K562 (cell line): Measurements from ENCODE around the gene TM9SF4. TPM values are rescaled to one million over a fixed set of nuclear protein-coding genes. Genes with fewer than 3 reads are reported as not detected.

Experiments
- CREB1 ChIP-seq, 2 experiments: sonication (generic) in 1 of 2; formaldehyde crosslinking in 1 of 2; IDR thresholded peaks; 2 replicates each; pipeline versions ENCODE4 v1.6.1 to v1.8.0; 2012 to 2022; ENCODE audit warnings: inconsistent platforms in 1 of 2, mild to moderate bottlenecking in 1 of 2, missing genetic modification reagents in 1 of 2, moderate library complexity in 1 of 2
- CREBBP ChIP-seq: IDR thresholded peaks from one replicate; pipeline ENCODE4 v1.6.1; 2012; ENCODE audit warnings: low read depth, mild to moderate bottlenecking, control low read depth, inconsistent platforms, low read length
- GTF2E2 ChIP-seq: fragments of 200-800 bp; sonication (Bioruptor generic); IDR thresholded peaks from 2 replicates; pipeline ENCODE4 v1.6.1; 2016; ENCODE audit warnings: missing genetic modification characterization, missing compliant biosample characterization
- MAFF ChIP-seq: IDR thresholded peaks from 2 replicates; pipeline ENCODE4 v1.6.1; 2012; ENCODE audit warnings: low read length, improper control_type of control experiment
- MIER1 ChIP-seq: fragments of 450-650 bp; IDR thresholded peaks from 2 replicates; pipeline ENCODE4 v1.6.1; 2016; ENCODE audit warnings: antibody characterized with exemption, mild to moderate bottlenecking, low read depth
- MTA1 ChIP-seq: fragments of 450-650 bp; IDR thresholded peaks from 2 replicates; pipeline ENCODE4 v1.6.1; 2017; ENCODE audit warnings: borderline replicate concordance
- PHF8 ChIP-seq: fragments of 200-600 bp; sonication (generic); IDR thresholded peaks from 2 replicates; pipeline ENCODE4 v1.6.1; 2012; ENCODE audit warnings: mixed run types, mild to moderate bottlenecking, inconsistent platforms, low read length, moderate library complexity, borderline replicate concordance
- RAD51 ChIP-seq: fragments of 450-650 bp; IDR thresholded peaks from 2 replicates; pipeline ENCODE4 v1.7.1; 2016; ENCODE audit warnings: low read depth, mild to moderate bottlenecking, borderline replicate concordance
- TEAD2 ChIP-seq: fragments of 450-650 bp; IDR thresholded peaks from 2 replicates; pipeline ENCODE4 v1.6.1; 2016; ENCODE audit warnings: missing genetic modification characterization, control low read depth, missing compliant biosample characterization
- XRCC5 ChIP-seq: fragments of 200-400 bp; formaldehyde crosslinking; IDR thresholded peaks from 2 replicates; pipeline ENCODE4 v1.6.1; 2017; ENCODE audit warnings: low read depth, mild to moderate bottlenecking, low read length
- ZFPM2 ChIP-seq: fragments of 250-450 bp; sonication (Bioruptor Pico); IDR thresholded peaks from 2 replicates; pipeline ENCODE4 v1.5.1; 2022; ENCODE audit warnings: mild to moderate bottlenecking
- ZFX ChIP-seq: sonication (generic); formaldehyde crosslinking; IDR thresholded peaks from 2 replicates; pipeline ENCODE4 v1.8.0; 2022; ENCODE audit warnings: mild to moderate bottlenecking, missing genetic modification reagents, moderate library complexity
- ZNF41 ChIP-seq: fragments of 250-450 bp; sonication (Bioruptor Pico); conservative IDR thresholded peaks from 2 replicates; pipeline ENCODE4 v1.4.0; 2020; ENCODE audit warnings: mild to moderate bottlenecking
- ZNF644 ChIP-seq: fragments of 200-800 bp; sonication (Bioruptor generic); IDR thresholded peaks from 2 replicates; pipeline ENCODE4 v1.6.1; 2016; ENCODE audit warnings: low read depth, missing genetic modification characterization, missing compliant biosample characterization
- polyA plus RNA-seq, 8 experiments: library from polyadenylated mRNA; depleted of rRNA in 4 of 8; stranded (reverse) in 5 of 8; unstranded in 3 of 8; fragments of >200 nt; fragmentation: Nextera tagmentation in 2 of 8; fragmentation: Illumina TruSeq in 1 of 8; extraction: Ambion mirVana in 2 of 8; extraction: Trizol in 1 of 8; gene quantifications; 2 replicates each; pipeline versions ENCODE4 v1.2.1 to v1.2.3, GENCODE V29; 2011 to 2014; ENCODE audit warnings: inconsistent platforms in 1 of 8, missing spikeins in 1 of 8
- total RNA-seq, 7 experiments: library from RNA; depleted of rRNA in 6 of 7; stranded (reverse); fragments of >200 nt in 6 of 7; fragmentation: Illumina TruSeq in 2 of 7; extraction: Trizol in 2 of 7; gene quantifications; 2 replicates each; pipeline versions ENCODE4 v1.2.1 to v1.2.3, GENCODE V29; 2011 to 2021; ENCODE audit warnings: low replicate concordance in 1 of 7
- TF ChIP-seq, protein P1 (sequence below): fragments of 200-800 bp; sonication (Bioruptor generic); IDR thresholded peaks from 2 replicates; pipeline ENCODE4 v1.6.1; 2016; ENCODE audit warnings: missing genetic modification characterization, missing compliant biosample characterization
- TF ChIP-seq, protein P2 (sequence below): IDR thresholded peaks from 2 replicates; pipeline ENCODE4 v1.6.1; 2014; ENCODE audit warnings: antibody characterized with exemption
- TF ChIP-seq, protein P3 (sequence below): fragments of 250-450 bp; sonication (Bioruptor Pico); IDR thresholded peaks from 2 replicates; pipeline ENCODE4 v1.4.0; 2020; ENCODE audit warnings: mild to moderate bottlenecking

Gene TM9SF4
- total and polyA plus RNA-seq, 9 of the 15 experiments (the other 6 are each of a cell fraction or from before 2014, with no cell fraction given): 14.5 to 46.3 (median 26.9) TPM

DNA sequence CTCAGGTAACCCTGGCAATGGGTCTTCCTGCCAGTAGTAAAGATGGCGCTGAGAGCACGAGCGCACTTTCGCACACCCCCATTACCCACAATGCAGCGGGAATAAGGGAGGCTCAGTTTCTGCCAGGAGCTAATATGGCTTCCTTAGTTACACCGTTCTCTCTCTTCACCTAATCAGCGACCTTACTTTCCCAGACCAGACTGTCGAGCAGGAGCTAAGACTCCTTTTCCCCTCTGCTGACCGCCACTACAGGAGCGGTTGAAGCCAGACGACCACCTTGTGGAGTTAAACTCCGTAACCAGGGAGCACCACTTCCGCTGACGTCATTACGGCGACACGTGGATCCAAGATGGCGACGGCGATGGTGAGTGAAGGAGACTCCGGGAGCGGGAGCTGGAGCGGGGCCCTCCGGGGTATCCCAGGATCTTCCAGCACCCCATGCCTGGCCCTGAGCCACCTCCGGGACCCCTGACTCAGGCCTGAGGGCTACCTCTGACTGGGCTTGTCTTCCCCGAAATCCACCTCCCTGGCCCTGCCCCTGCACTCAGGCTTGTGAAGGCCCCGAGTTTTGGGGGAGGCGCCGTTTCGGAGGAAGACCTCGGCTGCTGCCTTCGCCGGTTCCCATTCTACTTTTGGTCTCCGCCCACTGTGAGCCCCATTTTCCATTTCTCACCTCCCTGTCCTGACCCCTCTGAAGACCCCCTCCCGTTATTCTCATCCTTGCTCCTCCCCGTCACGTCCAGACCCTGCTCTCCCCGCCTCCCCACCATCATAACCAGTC, at the start of gene TM9SF4 (continued):
- TF ChIP-seq, protein P1, sequence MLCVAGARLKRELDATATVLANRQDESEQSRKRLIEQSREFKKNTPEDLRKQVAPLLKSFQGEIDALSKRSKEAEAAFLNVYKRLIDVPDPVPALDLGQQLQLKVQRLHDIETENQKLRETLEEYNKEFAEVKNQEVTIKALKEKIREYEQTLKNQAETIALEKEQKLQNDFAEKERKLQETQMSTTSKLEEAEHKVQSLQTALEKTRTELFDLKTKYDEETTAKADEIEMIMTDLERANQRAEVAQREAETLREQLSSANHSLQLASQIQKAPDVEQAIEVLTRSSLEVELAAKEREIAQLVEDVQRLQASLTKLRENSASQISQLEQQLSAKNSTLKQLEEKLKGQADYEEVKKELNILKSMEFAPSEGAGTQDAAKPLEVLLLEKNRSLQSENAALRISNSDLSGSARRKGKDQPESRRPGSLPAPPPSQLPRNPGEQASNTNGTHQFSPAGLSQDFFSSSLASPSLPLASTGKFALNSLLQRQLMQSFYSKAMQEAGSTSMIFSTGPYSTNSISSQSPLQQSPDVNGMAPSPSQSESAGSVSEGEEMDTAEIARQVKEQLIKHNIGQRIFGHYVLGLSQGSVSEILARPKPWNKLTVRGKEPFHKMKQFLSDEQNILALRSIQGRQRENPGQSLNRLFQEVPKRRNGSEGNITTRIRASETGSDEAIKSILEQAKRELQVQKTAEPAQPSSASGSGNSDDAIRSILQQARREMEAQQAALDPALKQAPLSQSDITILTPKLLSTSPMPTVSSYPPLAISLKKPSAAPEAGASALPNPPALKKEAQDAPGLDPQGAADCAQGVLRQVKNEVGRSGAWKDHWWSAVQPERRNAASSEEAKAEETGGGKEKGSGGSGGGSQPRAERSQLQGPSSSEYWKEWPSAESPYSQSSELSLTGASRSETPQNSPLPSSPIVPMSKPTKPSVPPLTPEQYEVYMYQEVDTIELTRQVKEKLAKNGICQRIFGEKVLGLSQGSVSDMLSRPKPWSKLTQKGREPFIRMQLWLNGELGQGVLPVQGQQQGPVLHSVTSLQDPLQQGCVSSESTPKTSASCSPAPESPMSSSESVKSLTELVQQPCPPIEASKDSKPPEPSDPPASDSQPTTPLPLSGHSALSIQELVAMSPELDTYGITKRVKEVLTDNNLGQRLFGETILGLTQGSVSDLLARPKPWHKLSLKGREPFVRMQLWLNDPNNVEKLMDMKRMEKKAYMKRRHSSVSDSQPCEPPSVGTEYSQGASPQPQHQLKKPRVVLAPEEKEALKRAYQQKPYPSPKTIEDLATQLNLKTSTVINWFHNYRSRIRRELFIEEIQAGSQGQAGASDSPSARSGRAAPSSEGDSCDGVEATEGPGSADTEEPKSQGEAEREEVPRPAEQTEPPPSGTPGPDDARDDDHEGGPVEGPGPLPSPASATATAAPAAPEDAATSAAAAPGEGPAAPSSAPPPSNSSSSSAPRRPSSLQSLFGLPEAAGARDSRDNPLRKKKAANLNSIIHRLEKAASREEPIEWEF (CRISPR knock-in tag): peak; percentile 69; the same call in 1 of the 2 replicates
- TF ChIP-seq ZNF41 (CRISPR knock-in tag) (0 out of 2 replicates have a peak, but pooled peaks have one; percentile 18), XRCC5 (peak; percentile 45; the same call in 1 of the 2 replicates), GTF2E2 (0 out of 2 replicates have a peak, but pooled peaks have one; percentile 21), MTA1 (peak; percentile 98), CREB1 (IDR thresholded peaks at IDR 0.05) (peak; percentile 92), CREB1 (CRISPR knock-in tag; IDR thresholded peaks at IDR 0.05) (peak; percentile 93), MAFF (no peak), MIER1 (0 out of 2 replicates have a peak, but pooled peaks have one; percentile 8), CREBBP (no peak), ZFPM2 (no peak), RAD51 (peak; percentile 75), ZNF644 (tag) (peak; percentile 96), TEAD2 (tag) (no peak), PHF8 (peak; percentile 97), ZFX (CRISPR knock-in tag) (peak; percentile 95)
- TF ChIP-seq, protein P2, sequence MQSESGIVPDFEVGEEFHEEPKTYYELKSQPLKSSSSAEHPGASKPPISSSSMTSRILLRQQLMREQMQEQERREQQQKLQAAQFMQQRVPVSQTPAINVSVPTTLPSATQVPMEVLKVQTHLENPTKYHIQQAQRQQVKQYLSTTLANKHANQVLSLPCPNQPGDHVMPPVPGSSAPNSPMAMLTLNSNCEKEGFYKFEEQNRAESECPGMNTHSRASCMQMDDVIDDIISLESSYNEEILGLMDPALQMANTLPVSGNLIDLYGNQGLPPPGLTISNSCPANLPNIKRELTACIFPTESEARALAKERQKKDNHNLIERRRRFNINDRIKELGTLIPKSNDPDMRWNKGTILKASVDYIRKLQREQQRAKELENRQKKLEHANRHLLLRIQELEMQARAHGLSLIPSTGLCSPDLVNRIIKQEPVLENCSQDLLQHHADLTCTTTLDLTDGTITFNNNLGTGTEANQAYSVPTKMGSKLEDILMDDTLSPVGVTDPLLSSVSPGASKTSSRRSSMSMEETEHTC: peak; percentile 59; the same call in 1 of the 2 replicates
- TF ChIP-seq, protein P3, sequence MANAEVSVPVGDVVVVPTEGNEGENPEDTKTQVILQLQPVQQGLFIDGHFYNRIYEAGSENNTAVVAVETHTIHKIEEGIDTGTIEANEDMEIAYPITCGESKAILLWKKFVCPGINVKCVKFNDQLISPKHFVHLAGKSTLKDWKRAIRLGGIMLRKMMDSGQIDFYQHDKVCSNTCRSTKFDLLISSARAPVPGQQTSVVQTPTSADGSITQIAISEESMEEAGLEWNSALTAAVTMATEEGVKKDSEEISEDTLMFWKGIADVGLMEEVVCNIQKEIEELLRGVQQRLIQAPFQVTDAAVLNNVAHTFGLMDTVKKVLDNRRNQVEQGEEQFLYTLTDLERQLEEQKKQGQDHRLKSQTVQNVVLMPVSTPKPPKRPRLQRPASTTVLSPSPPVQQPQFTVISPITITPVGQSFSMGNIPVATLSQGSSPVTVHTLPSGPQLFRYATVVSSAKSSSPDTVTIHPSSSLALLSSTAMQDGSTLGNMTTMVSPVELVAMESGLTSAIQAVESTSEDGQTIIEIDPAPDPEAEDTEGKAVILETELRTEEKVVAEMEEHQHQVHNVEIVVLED (CRISPR knock-in tag): peak; percentile 88
